Panc1 (cell line): ENCODE data around the gene OTX1. TPM values are rescaled to one million over a fixed set of nuclear protein-coding genes. Genes with fewer than 3 reads are reported as not detected.

Experiments
- ATAC-seq: fragments of 200-7000 bp; cut with Tn5 transposase; 2 replicates; pipeline ENCODE4 v1.9.1; 2020; ENCODE audit warnings: mild to moderate bottlenecking, moderate library complexity
- BruUV-seq: library from RNA; stranded (reverse); fragments of 400-500 nt; replicated peaks from 2 replicates; lab custom pipeline; 2021; lab: Mats Ljungman, UMichigan
- CTCF ChIA-PET: fragments of 300-600 bp; sonication (Branson Sonifier 250); formaldehyde crosslinking; loops from one replicate; lab custom pipeline; 2022; ENCODE audit warnings: antibody characterized with exemption; lab: Charles Lee
- POLR2A ChIA-PET: fragments of 300-600 bp; sonication (Branson Sonifier 250); formaldehyde crosslinking; loops from one replicate; lab custom pipeline; 2022; ENCODE audit warnings: antibody characterized with exemption; lab: Charles Lee
- DNase-seq: peaks from one replicate; pipeline ENCODE4 v3.0.0-alpha.2; 2010; ENCODE audit warnings: low read depth, low spot score
- H3K27ac ChIP-seq: 2 replicates; pipeline ENCODE4 v1.5.1; 2011; ENCODE audit warnings: mild to moderate bottlenecking, low read length, inconsistent platforms
- H3K27me3 ChIP-seq: fragments of 200-500 bp; sonication (Bioruptor generic); 2 replicates; pipeline ENCODE4 v1.6.0; 2014; ENCODE audit warnings: low read length, inconsistent platforms; ENCODE audit not compliant: control insufficient read depth, insufficient read depth
- H3K36me3 ChIP-seq: fragments of 200-500 bp; sonication (Bioruptor generic); 2 replicates; pipeline ENCODE4 v1.5.1; 2014; ENCODE audit warnings: inconsistent platforms, mild to moderate bottlenecking, low read length, moderate library complexity; ENCODE audit not compliant: control insufficient read depth, insufficient read depth
- H3K4me1 ChIP-seq: 2 replicates; pipeline ENCODE4 v1.5.1; 2011; ENCODE audit warnings: inconsistent platforms, mild to moderate bottlenecking, low read length, moderate library complexity; ENCODE audit not compliant: control insufficient read depth, insufficient read depth
- H3K4me3 ChIP-seq, 2 experiments: 2 replicates each; pipeline ENCODE4 v1.5.1; 2011 to 2012; ENCODE audit warnings: low read depth in 2 of 2, low read length in 2 of 2, mild to moderate bottlenecking in 2 of 2, inconsistent platforms in 1 of 2, moderate library complexity in 1 of 2
- H3K9me3 ChIP-seq: fragments of 200-500 bp; sonication (Bioruptor generic); 2 replicates; pipeline ENCODE4 v1.5.1; 2014; ENCODE audit warnings: low read depth, mild to moderate bottlenecking, inconsistent platforms, low read length, moderate library complexity; ENCODE audit not compliant: control insufficient read depth, insufficient read depth
- POLR2AphosphoS5 ChIP-seq: IDR thresholded peaks from 2 replicates; pipeline ENCODE4 v1.6.1; 2012; ENCODE audit warnings: mild to moderate bottlenecking, low read depth, low read length, moderate library complexity
- SIN3A ChIP-seq: IDR thresholded peaks from 2 replicates; pipeline ENCODE4 v1.6.1; 2012; ENCODE audit warnings: low read depth, mild to moderate bottlenecking, low read length, moderate library complexity, borderline replicate concordance; ENCODE audit not compliant: insufficient read depth
- TCF7L2 ChIP-seq: IDR thresholded peaks from 2 replicates; pipeline ENCODE4 v1.6.1; 2011; ENCODE audit warnings: mild to moderate bottlenecking, low read depth, low read length, inconsistent platforms
- in situ Hi-C: cut with HindIII; loops from 2 replicates; pipeline ENCODE4 v1.10.0; 2016; ENCODE audit warnings: low sequenced_read_pairs, low pct_unique_long_range_greater_than_20kb
- intact Hi-C: fragments of 100-400 bp; cut with micrococcal nuclease; formaldehyde crosslinking; loops from one replicate; pipeline ENCODE4 v1.10.0; 2022; ENCODE audit not compliant: unreplicated experiment
- total RNA-seq: library from RNA; stranded (reverse); gene quantifications from one replicate; pipeline ENCODE4 v1.2.1, GENCODE V29; 2021; ENCODE audit not compliant: unreplicated experiment
- TF ChIP-seq, protein P1 (sequence below): fragments of 450-650 bp; IDR thresholded peaks from 2 replicates; pipeline ENCODE4 v1.5.1; 2017; ENCODE audit warnings: mild to moderate bottlenecking
- TF ChIP-seq, protein P2 (sequence below), 2 experiments: IDR thresholded peaks; 2 replicates each; pipeline ENCODE4 v1.6.1; 2011 to 2012; ENCODE audit warnings: low read depth in 2 of 2, control low read depth in 1 of 2, low read length in 1 of 2, mild to moderate bottlenecking in 1 of 2, moderate library complexity in 1 of 2; ENCODE audit not compliant: insufficient read depth in 1 of 2

The OTX1 gene
- total RNA-seq, 1 experiment from 2014 or later = 4.2 TPM

- BruUV-seq = no TSS peak
- Histone ChIP-seq H3K27ac (peak overlapping the region; percentile 39; the same call in 1 of the 2 replicates), H3K36me3 (no peaks in the 10 kb centered on the region), H3K4me1 (no peaks in the 10 kb centered on the region), H3K4me3 (no peak overlapping the region), H3K27me3 (no peaks in the 10 kb centered on the region), H3K9me3 (no peaks in the 10 kb centered on the region)
- DNase-seq (no peak), ATAC-seq (no peak)
- intact Hi-C loops = no loop called here
- in situ Hi-C loops = no loop called here
- ChIA-PET POLR2A (interaction anchor here (0.6 kb wide), 1 partner anchor 217 kb away, joined by 3 read pairs; no protein-coding TSS in a partner anchor), CTCF (interaction anchor here (0.5 kb wide), 1 partner anchor 881 kb away, joined by 3 read pairs; no protein-coding TSS in a partner anchor)
- TF ChIP-seq, protein P1, sequence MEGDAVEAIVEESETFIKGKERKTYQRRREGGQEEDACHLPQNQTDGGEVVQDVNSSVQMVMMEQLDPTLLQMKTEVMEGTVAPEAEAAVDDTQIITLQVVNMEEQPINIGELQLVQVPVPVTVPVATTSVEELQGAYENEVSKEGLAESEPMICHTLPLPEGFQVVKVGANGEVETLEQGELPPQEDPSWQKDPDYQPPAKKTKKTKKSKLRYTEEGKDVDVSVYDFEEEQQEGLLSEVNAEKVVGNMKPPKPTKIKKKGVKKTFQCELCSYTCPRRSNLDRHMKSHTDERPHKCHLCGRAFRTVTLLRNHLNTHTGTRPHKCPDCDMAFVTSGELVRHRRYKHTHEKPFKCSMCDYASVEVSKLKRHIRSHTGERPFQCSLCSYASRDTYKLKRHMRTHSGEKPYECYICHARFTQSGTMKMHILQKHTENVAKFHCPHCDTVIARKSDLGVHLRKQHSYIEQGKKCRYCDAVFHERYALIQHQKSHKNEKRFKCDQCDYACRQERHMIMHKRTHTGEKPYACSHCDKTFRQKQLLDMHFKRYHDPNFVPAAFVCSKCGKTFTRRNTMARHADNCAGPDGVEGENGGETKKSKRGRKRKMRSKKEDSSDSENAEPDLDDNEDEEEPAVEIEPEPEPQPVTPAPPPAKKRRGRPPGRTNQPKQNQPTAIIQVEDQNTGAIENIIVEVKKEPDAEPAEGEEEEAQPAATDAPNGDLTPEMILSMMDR = no peak
- TF ChIP-seq POLR2AphosphoS5 (no peak), TCF7L2 (no peak), SIN3A (no peak)
- TF ChIP-seq, protein P2, sequence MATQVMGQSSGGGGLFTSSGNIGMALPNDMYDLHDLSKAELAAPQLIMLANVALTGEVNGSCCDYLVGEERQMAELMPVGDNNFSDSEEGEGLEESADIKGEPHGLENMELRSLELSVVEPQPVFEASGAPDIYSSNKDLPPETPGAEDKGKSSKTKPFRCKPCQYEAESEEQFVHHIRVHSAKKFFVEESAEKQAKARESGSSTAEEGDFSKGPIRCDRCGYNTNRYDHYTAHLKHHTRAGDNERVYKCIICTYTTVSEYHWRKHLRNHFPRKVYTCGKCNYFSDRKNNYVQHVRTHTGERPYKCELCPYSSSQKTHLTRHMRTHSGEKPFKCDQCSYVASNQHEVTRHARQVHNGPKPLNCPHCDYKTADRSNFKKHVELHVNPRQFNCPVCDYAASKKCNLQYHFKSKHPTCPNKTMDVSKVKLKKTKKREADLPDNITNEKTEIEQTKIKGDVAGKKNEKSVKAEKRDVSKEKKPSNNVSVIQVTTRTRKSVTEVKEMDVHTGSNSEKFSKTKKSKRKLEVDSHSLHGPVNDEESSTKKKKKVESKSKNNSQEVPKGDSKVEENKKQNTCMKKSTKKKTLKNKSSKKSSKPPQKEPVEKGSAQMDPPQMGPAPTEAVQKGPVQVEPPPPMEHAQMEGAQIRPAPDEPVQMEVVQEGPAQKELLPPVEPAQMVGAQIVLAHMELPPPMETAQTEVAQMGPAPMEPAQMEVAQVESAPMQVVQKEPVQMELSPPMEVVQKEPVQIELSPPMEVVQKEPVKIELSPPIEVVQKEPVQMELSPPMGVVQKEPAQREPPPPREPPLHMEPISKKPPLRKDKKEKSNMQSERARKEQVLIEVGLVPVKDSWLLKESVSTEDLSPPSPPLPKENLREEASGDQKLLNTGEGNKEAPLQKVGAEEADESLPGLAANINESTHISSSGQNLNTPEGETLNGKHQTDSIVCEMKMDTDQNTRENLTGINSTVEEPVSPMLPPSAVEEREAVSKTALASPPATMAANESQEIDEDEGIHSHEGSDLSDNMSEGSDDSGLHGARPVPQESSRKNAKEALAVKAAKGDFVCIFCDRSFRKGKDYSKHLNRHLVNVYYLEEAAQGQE (IDR thresholded peaks at IDR 0.05; ENCODE audit: insufficient read depth in 1 of 2, low read depth in 2 of 2, low read length in 1 of 2) = no peak
Observed at GRCh38 chr2:63041592-63041991, 9.0 kb upstream of the OTX1 start.

DNA sequence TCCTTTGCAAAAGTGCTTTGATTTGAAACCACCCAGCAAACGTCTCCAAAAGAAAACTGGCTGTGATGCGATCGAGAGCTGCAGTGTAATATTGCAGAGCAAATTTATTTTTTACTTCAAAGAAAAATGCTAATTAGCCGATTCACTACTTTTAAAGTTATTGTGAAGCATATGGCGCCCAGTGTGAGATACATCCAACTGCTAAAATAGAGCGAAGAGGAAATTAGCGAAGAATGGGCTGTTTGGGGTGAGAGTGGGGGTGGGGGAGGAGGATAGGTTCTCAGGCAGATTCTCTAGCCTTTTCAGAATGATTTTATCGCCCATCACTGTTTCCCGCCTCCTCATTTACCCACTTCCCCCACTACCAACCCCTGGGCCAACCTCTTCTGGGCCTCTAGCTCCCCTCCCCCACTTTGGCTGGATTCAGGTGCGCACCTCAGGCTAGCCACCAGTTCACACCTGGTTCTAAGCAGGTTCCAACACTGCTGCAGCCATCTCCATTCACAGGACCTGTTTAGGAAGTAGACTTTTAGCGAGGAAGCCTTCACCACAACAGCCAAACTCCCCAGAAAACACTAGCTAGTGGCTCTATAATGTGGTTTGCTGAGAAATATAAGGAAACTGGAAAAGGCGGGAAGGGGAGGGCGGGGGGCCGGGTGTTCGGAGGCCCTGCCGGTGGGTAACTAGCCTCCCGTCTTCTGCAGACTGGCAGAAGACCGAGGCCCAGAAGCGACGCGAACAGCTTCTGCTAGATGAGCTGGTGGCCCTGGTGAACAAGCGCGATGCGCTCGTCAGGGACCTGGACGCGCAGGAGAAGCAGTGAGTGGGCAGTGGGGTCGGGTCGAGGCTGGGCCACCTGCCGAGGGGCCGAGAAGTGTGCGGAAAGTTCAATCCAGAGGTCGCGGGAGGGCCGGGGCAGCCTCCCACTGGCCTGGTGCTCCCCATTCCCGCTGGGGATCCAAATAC lies 6.0 kb upstream of the OTX1 start:
- intact Hi-C loops (no loop called here), in situ Hi-C loops (no loop called here)
- no TSS peak for BruUV-seq

More for the DNA sequence above, 6.0 kb upstream of the OTX1 start:
- TF ChIP-seq POLR2AphosphoS5 = no peak
- TF ChIP-seq, protein P1 = no peak
- no peak for TF ChIP-seq SIN3A
- no peak for TF ChIP-seq TCF7L2
- TF ChIP-seq, protein P2 (IDR thresholded peaks at IDR 0.05; ENCODE audit: insufficient read depth in 1 of 2, low read depth in 2 of 2, low read length in 1 of 2) = no peak
- Histone ChIP-seq H3K9me3 (no peaks in the 10 kb centered on the region), H3K4me1 (peaks cover 6% of the 10 kb centered on the region), H3K27me3 (no peaks in the 10 kb centered on the region; the same call in 1 of the 2 replicates), H3K36me3 (no peaks in the 10 kb centered on the region), H3K4me3 (no peak overlapping the region), H3K27ac (no peak overlapping the region)
- ATAC-seq (no peak), DNase-seq (no peak)
- POLR2A ChIA-PET = interaction anchor here (0.6 to 0.7 kb wide), 4 partner anchors 80 to 1946 kb away, joined by 4 to 14 read pairs (median 6); no protein-coding TSS in a partner anchor
- CTCF ChIA-PET = no interaction called here
